Measurements from ENCODE around the gene SPON1.

DNA sequence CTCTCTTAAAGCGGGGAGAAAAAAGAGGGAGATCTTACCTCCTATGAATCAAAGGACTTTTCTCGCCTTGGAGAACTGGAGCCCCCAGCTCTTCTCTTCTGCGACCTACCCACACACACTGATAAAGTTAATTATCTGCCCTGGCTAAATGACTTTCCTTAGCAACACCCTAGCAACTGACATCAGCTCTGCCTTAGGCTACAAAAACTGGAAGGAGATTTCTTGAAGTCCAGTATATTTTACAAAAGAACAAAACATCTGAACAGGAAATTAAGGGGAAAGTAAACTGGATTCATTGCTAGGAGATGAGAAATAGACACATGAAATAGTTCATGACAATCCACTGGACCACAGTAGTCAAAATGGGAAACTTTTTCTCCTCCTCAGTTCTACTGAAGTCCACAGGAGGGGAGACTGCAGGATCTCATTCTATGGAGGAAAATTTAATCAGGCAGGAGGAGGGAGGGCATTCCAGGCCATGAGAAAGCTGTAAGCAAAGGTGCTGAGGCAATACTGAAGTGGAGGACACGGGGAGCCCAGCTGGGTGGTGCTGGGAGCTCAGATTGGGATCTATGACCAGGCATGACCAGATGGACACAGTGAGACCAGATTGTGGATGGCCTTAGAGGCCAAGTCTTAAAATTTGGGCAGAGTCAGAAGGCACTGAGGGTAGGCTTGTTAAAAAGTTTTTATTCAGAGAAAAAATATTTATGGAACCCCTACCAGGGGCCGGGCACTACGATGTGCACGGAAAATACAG, 3.7 kb upstream of the SPON1 start:
- TF ChIP-seq ZNF423 (CRISPR knock-in tag; IDR thresholded peaks at IDR 0.05) = no peak
- TF ChIP-seq, protein P1, sequence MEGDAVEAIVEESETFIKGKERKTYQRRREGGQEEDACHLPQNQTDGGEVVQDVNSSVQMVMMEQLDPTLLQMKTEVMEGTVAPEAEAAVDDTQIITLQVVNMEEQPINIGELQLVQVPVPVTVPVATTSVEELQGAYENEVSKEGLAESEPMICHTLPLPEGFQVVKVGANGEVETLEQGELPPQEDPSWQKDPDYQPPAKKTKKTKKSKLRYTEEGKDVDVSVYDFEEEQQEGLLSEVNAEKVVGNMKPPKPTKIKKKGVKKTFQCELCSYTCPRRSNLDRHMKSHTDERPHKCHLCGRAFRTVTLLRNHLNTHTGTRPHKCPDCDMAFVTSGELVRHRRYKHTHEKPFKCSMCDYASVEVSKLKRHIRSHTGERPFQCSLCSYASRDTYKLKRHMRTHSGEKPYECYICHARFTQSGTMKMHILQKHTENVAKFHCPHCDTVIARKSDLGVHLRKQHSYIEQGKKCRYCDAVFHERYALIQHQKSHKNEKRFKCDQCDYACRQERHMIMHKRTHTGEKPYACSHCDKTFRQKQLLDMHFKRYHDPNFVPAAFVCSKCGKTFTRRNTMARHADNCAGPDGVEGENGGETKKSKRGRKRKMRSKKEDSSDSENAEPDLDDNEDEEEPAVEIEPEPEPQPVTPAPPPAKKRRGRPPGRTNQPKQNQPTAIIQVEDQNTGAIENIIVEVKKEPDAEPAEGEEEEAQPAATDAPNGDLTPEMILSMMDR (IDR thresholded peaks at IDR 0.05) = no peak
